CD4-positive, alpha-beta T cell treated with Interleukin-10 for 1 hour (primary cell): ENCODE measurements around the gene TP73.
"Not testable (repeated sequence)": the region's sequence is repeated elsewhere in the genome, so short reads cannot be mapped to it uniquely, and the experiment has no call there.

Experiments
- DNase-seq: peaks from one replicate; pipeline ENCODE4 v3.0.0-alpha.2; 2020

TP73 gene

DNA sequence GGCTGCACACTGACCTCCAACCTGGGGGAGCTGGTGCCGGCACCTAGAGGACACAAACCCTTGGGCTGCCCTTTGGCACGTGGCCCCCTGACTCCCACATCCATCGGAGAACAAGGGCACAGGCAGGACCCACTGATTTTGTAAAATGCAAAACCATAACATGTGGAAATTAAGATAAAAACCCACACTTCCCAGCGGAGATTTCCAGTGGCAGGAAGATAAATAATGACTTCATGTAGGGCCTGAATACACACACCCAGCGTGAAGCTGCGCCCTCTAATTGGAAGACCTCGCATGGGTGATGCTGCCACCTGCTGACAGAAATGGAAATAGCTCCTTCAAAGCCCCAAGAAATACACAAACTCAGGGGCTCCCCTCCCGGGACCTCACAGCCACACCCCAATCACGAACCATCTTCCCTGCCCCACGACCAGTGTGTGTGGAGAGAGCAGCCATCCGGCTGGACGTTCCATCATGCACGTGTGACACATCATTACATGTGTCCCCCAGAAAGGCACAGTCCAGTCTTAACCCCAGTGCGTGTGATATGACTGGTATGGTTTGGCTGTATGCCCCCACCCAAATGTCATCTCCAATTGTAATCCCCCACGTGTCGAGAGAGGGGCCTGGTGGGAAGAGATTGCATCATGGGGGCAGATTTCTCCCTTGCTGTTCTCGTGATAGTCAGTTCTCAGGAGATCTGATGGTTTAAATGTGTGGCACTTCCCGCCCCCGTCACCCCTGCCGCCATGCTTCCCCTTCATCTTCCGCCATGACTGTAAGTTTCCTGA, 33.2 kb upstream of the TP73 start:
- peak; percentile 85 for DNase-seq

DNA sequence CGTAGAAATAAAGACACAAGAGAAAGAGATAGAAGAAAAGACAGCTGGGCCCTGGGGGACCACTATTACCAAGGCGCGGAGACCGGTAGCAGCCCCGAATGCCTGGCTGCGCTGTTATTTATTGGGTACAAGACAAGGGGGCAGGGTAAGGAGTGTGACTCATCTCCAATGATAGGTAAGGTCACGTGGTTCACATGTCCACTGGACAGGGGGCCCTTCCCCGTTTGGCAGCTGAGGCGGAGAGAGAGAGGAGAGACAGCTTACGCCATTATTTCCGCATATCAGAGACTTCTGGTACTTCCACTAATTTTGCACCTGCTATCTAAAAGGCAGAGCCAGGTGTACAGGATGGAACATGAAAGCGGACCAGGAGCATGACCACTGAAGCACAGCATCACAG, 31.6 kb upstream of the TP73 start:
- DNase-seq = no peak

- not testable (repeated sequence) for DNase-seq
Measured at GRCh38 chr1:3621151-3621671, 31.1 kb upstream of the TP73 start.

DNA sequence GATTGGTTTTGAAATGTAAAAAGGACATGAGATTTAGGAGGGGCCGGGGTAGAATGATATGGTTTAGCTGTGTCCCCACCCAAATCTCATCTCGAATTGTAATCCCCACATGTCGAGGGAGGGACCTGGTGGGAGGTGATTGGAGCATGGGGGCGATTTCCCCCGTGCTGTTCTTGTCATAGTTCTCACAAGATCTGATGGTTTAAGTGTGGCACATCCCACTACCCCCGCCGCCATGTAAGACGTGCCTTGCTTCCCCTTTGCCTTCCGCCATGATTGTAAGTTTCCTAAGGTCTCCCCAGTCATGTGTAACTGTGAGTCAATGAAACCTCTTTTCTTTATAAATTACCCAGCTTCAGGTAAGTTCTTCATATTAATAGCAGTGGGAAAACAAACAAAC, 30.2 kb upstream of the TP73 start:
- not testable (repeated sequence) for DNase-seq

- DNase-seq = no peak
Measured at GRCh38 chr1:3623441-3624199, 28.7 kb upstream of the TP73 start.

- DNase-seq = peak; percentile 98
Measured at GRCh38 chr1:3624200-3625136, 27.8 kb upstream of the TP73 start, which contains the start of gene TPRG1L. TSS of gene TPRG1L (plus strand) at chr1:3625015. CDS start at chr1:3625073, 58 bp downstream.

DNA sequence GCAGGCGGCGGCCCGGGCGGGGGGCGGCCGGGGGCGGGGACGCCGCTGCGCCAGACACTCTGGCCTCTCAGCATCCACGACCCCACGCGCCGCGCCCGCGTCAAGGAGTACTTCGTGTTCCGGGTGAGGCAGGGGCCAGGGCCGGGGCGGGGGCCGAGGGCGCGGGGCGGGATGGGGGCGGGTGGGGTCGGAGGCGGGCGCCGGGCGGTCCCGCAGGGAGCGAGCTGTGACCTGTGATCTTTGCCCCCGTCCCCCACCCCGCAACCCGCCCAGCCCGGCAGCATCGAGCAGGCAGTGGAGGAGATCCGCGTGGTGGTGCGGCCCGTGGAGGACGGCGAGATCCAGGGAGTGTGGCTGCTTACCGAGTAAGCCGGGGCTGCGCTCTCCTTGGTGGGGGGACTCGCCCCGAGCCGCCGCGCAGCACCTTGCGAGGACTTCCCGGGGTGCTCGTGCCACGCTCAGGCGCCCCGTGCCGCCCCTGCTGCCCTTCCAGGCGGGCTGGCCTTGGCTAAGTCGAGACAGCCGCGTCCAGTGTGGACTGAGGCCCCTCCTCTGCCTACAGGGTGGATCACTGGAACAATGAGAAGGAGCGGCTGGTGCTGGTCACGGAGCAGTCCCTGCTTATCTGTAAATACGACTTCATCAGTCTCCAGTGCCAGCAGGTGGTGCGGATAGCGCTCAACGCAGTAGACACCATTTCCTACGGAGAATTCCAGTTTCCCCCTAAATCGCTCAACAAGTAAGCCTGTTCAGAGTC, 27.0 kb upstream of the TP73 start:
- no peak for DNase-seq

DNA sequence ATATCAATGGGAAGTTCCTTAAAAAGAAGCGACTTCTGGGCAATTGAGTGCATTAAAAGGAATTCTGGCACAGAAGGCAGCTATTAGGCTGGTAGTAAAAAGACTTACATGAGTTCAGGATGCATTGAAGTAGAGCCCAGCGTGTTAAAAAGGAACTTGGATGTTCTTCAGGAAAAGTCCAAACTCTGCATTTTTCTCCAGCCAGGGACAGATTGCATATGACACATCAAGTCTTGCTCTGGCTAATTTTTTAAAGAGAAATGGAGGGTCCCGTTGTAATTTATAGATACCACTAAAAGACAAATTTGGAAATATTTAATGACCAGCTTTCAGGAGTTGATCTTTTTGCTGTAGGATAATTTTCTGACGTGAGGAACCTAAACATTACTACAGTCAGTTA, 26.3 kb upstream of the TP73 start:
- DNase-seq = no peak

DNA sequence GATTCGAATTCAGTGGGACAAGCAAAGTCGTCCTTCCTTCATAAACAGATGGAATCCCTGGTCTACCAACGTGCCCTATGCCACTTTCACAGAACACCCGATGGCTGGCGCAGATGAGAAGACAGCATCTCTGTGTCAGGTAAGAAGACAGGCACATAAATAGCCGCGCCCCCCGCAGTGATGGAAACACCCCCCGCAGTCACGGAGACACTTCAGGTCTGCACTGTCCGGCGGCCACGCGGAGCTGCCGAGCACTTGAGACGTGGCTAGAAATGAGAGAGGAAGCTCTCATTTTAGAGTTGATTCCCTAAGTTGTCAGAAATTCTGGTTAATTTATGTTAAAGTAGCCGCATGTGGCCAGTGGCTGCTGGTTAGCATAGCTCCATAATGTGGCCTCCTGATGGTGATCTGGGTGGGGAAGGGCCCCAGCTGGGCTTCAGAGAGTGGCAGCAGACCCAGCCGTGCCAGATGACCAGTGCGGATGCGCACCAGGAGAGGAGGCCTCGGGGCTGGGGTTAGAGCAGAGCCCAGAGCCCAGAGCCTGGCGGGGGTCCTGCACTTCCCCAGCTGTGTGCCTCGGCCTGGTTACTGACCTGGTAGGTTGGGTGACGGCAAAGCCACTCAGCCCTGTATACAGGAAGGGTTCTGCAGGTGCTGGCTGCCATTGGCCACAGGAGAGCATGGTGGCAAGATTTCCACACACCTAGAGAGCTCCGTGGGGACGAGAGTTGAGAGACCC, 24.6 kb upstream of the TP73 start:
- DNase-seq = no peak

DNA sequence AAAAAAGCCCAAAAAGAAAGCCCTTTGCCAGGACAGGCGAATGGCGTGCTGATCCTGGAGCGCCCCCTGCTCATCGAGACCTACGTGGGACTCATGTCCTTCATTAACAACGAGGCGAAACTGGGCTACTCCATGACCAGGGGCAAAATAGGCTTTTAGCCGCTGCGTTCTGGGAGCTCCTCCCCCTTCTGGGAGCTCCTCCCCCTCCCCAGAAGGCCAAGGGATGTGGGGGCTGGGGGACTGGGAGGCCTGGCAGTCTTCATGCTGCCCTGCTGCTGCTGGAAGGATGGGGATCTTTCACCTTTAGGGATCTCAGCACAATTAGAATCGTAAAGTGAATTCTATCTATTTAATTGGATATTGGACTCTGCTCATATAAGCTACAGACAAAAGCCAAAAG, 23.9 kb upstream of the TP73 start:
- no peak for DNase-seq

GRCh38 chr1:3629561-3630160, 22.7 kb upstream of the TP73 start:
- DNase-seq = no peak

DNA sequence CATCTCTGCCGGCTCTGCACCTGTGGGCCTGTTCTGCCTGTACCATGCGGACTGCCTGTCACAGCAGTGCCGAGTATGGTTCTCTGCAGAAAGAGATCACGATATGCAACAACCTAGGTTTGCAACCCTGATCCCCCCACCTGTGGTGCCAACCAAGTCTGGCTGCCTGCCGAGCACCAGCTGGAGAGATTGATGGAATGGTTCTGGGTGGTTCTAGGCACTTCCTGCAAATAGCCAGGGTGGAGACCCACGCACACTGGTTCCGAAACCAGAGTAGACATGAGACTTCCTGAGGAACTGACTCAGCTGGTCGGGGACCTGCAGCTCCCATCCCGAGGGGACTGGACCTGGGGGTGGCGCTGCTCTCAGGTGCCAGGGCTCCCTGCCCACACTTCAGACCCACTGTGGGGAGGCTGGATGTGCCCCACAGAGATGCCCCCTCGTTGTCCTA, 22.1 kb upstream of the TP73 start:
- DNase-seq = no peak

DNA sequence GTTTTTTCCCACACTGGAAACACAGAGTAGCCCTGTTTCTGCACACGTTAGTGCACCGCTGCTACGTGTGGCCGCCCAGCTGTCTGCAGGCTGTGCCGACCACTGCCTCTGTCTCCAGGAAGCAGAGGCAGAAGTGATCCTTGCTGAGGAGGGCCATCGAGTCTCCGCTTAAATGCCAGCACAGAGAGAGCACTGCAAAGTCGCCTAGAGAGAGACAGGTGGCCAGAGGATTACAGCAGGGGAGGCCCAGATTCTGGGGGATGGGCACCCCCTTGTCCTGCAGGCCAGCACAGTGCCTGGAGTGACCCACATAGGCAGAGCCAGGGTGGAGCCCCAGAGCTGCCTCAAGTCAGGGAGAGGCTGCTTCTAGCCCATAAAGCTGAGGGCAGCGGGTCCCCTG, 21.4 kb upstream of the TP73 start:
- no peak for DNase-seq

DNA sequence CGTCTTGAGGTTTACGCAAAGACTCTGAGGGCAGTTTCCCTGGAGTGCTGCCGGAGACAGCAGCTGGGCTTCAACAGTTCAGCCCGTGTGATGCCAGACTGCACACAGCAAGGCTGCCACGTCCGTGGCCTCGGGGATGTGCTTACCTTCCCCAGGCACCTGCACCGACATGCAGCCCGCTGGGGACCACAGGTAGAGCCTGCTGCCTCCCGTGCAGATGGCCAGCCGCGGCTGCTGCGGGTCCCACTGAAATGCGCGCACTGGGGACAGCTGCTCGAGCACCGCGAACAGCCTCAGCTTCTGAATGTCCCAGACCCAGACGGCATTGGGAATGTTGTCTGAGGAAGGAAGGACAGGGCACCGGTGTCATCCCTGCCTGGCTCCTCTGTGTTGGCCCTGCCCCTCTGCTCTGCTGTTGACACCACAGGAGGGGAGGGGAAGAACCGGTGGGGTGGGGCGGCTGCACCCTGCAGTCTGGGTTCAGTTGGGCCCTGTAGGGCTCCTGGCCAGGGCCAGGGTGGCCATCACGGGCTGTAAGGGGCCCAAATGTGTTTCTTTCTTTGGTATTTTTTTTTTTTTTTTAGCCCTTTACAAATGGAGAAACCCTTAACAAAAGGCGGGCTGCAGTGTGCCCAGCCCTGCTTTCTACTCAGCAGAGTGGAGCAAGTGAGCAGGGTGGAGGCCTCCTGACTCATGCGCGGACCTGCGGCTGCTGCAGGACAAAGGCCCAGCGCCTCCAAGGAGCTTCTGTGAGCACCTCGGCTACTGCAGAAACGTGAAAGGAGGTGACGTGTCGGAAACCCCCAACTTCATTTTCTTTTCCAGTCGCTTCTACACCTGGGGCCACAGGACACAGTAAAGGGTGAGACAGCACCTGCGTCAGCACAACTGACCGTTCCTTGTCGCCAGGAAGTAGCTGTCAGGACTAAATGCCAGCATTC, 20.7 kb upstream of the TP73 start:
- no peak for DNase-seq

GRCh38 chr1:3632298-3632697, 20.0 kb upstream of the TP73 start:
- no peak for DNase-seq

DNA sequence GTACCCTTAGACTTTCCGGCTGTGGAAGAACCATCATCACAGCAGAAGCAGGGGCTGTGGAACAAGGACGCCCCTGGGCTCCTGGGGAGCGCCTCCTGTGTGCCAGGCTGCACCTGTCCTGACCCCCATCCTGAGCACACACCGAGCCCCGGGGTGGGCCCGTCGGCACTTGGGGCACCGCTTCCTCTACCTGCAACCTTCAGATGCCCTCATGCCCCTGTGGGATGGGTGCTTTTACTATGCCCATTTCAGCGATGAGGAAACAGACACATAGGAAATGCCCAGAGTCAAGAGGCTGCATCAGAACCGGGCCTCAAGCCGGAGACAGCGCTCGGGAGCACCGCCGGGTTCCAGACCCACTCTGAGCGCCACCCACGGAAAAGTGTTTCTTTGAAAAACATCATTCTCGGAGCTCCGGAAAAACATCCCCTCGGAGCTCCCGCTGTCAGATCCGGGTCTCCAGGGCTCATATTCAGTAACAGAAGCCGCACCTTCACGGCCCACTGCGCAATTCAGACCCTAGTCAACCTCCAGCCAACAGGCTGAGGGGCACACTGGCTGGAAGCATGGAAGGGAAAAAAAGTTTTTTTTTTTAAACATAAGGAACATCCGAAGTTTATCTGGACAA, 19.5 kb upstream of the TP73 start:
- no peak for DNase-seq

DNA sequence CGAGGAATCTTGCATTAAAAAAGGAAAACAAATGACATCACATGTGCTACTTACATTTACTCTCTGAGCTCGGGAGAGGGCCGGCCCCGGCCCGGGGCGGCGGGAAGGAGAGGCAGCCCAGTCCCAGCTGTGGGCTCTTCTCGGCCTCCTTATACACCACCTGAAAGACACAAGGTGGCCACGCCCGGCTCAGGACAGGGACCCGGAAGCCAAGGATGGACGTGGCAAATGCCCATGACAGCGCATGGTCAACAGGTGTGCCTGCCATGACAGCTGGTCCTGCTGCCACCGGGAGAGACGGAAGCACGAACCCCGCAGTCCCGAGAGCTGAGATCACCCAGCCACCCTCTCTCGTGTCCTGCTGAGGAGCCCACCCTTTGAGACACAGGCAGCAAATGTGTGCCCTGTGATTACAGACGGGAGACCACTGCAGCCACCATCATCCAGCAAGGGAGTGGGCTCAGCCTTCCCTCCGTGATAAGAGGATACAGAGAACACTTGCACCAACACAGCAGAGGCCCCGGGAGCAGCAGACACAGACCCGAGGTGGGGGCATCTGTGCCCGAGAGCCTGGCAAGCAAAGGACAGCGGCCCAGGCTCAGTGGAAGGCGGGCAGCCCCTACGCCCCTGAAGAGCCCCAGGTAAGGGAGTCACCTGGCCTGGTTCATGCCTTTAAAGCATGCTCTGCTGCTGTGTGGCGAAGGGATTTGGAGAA, 18.8 kb upstream of the TP73 start:
- no peak for DNase-seq

GRCh38 chr1:3634059-3634800, 18.1 kb upstream of the TP73 start:
- DNase-seq = no peak
